ENCODE measurements around the gene MMAB. TPM values are rescaled to one million over a fixed set of nuclear protein-coding genes. Genes with fewer than 3 reads are reported as not detected.

Gene MMAB
- total RNA-seq, 4 donors from 2014 or later: 22.3 to 39.6 (median 31.1) TPM

- no peaks in the 10 kb centered on the region for H3K4me1 ChIP-seq
- TF ChIP-seq EP300 (IDR thresholded peaks at IDR 0.05) (no peak), POLR2A (IDR thresholded peaks at IDR 0.05) (no peak), POLR2AphosphoS5 (IDR thresholded peaks at IDR 0.05) (no peak), CTCF (IDR thresholded peaks at IDR 0.05) (no peak)
- H3K36me3 ChIP-seq: peaks cover 0 to 61% of the 10 kb centered on the region in 2 donors
- 100% methylated on average over 1 of the region's 12 CpGs; no CpG with 5 or more reads in 1 of the 2 donors for WGBS, 2 donors (ENCODE audit: low coverage in 1 of 2)
- no peaks in the 10 kb centered on the region for H3K9me3 ChIP-seq
- peaks cover 14% of the 10 kb centered on the region for H3K27me3 ChIP-seq
- H3K4me3 ChIP-seq: no peak overlapping the region
- H3K27ac ChIP-seq: no peak overlapping the region
- no peak for ATAC-seq
These were observed 15.5 kb downstream of the MMAB start for GRCh38 chr12:109557805-109558204.

GRCh38 chr12:109557200-109557599 is 16.1 kb downstream of the MMAB start:
- 67 to 95% methylated on average over 3 to 6 of the region's 10 CpGs for WGBS, 2 donors (ENCODE audit: low coverage in 1 of 2)
- Histone ChIP-seq H3K4me3 (no peak overlapping the region), H3K4me1 (no peaks in the 10 kb centered on the region), H3K27me3 (peaks cover 20% of the 10 kb centered on the region), H3K9me3 (no peaks in the 10 kb centered on the region), H3K36me3 (peaks cover 0 to 55% of the 10 kb centered on the region in 2 donors), H3K27ac (no peak overlapping the region)
- no peak for ATAC-seq
- TF ChIP-seq CTCF (IDR thresholded peaks at IDR 0.05) (no peak), POLR2AphosphoS5 (IDR thresholded peaks at IDR 0.05) (no peak), EP300 (IDR thresholded peaks at IDR 0.05) (no peak), POLR2A (IDR thresholded peaks at IDR 0.05) (no peak)

- Histone ChIP-seq H3K36me3 (peaks cover 0 to 40% of the 10 kb centered on the region in 2 donors), H3K4me1 (no peaks in the 10 kb centered on the region), H3K9me3 (no peaks in the 10 kb centered on the region), H3K27me3 (peaks cover 35% of the 10 kb centered on the region), H3K4me3 (no peak overlapping the region), H3K27ac (no peak overlapping the region)
- TF ChIP-seq EP300 (IDR thresholded peaks at IDR 0.05): no peak
- no peak for TF ChIP-seq POLR2AphosphoS5 (IDR thresholded peaks at IDR 0.05)
- TF ChIP-seq CTCF (IDR thresholded peaks at IDR 0.05): no peak
- TF ChIP-seq POLR2A (IDR thresholded peaks at IDR 0.05): no peak
- WGBS, 2 donors (ENCODE audit: low coverage in 1 of 2): 76 to 80% methylated on average over 4 to 10 of the region's 18 CpGs
- no peak for ATAC-seq
These were observed 17.6 kb downstream of the MMAB start for GRCh38 chr12:109555431-109556315.

GRCh38 chr12:109554761-109555160 is 18.5 kb downstream of the MMAB start:
- no peak for TF ChIP-seq EP300 (IDR thresholded peaks at IDR 0.05)
- TF ChIP-seq POLR2AphosphoS5 (IDR thresholded peaks at IDR 0.05): no peak
- TF ChIP-seq CTCF (IDR thresholded peaks at IDR 0.05): no peak
- TF ChIP-seq POLR2A (IDR thresholded peaks at IDR 0.05): no peak
- Histone ChIP-seq H3K27ac (no peak overlapping the region), H3K27me3 (peaks cover 44% of the 10 kb centered on the region), H3K36me3 (peaks cover 0 to 32% of the 10 kb centered on the region in 2 donors), H3K9me3 (no peaks in the 10 kb centered on the region), H3K4me3 (no peak overlapping the region), H3K4me1 (no peaks in the 10 kb centered on the region)
- WGBS, 2 donors (ENCODE audit: low coverage in 1 of 2): 47 to 54% methylated on average over 2 to 4 of the region's 6 CpGs
- ATAC-seq: no peak

Measured in gastroesophageal sphincter (tissue), 4 donors.